IMR-90 (cell line): Measurements from ENCODE around the gene INPP5E. TPM values are rescaled to one million over a fixed set of nuclear protein-coding genes. Genes with fewer than 3 reads are reported as not detected.

Experiments used
- ATAC-seq: fragments of 200-7000 bp; cut with Tn5 transposase; 2 replicates; pipeline ENCODE4 v1.9.1; 2020; ENCODE audit warnings: low read depth, mild to moderate bottlenecking, moderate library complexity
- BruUV-seq: library from RNA; stranded (reverse); fragments of 400-500 nt; replicated peaks from 2 replicates; lab custom pipeline; 2021; lab: Mats Ljungman, UMichigan
- CTCF ChIA-PET: fragments of 300-600 bp; formaldehyde crosslinking; extraction: SDS; loops from one replicate; lab custom pipeline; 2021; ENCODE audit warnings: antibody characterized with exemption; lab: Yijun Ruan, JAX
- POLR2A ChIA-PET: fragments of 300-600 bp; sonication (Branson Sonifier 250); formaldehyde crosslinking; loops from one replicate; lab custom pipeline; 2022; ENCODE audit warnings: antibody characterized with exemption; ENCODE audit not compliant: unreplicated experiment; lab: Charles Lee
- DNase-seq: peaks from one replicate; pipeline ENCODE4 v3.0.0; 2013
- H2AFZ ChIP-seq: replicated peaks from 2 replicates; pipeline ENCODE3; 2013; ENCODE audit warnings: low read length, mild to moderate bottlenecking; ENCODE audit not compliant: poor library complexity
- H2AK5ac ChIP-seq: 2 replicates; pipeline ENCODE4 v1.6.1; 2013; ENCODE audit warnings: low read depth, low read length, inconsistent platforms
- H2AK9ac ChIP-seq: replicated peaks from 2 replicates; pipeline ENCODE3; 2013; ENCODE audit warnings: mild to moderate bottlenecking, low read depth, low read length, moderate library complexity; ENCODE audit not compliant: poor library complexity
- H2BK120ac ChIP-seq: 2 replicates; pipeline ENCODE4 v1.6.1; 2013; ENCODE audit warnings: low read depth, low read length, inconsistent platforms
- H2BK15ac ChIP-seq: 3 replicates; pipeline ENCODE4 v1.6.1; 2013; ENCODE audit warnings: low read depth, low read length, inconsistent platforms
- H2BK20ac ChIP-seq: 2 replicates; pipeline ENCODE4 v1.6.1; 2013; ENCODE audit warnings: low read depth, mild to moderate bottlenecking, inconsistent platforms, low read length, moderate library complexity
- H2BK5ac ChIP-seq: 2 replicates; pipeline ENCODE4 v1.6.1; 2013; ENCODE audit warnings: mild to moderate bottlenecking, low read depth, low read length, inconsistent platforms; ENCODE audit not compliant: poor library complexity, severe bottlenecking
- H3K14ac ChIP-seq: replicated peaks from 2 replicates; pipeline ENCODE4 v1.6.1; 2013; ENCODE audit warnings: low read depth, low read length, inconsistent platforms
- H3K18ac ChIP-seq: 2 replicates; pipeline ENCODE4 v1.6.1; 2013; ENCODE audit warnings: low read depth, low read length, control low read depth
- H3K23ac ChIP-seq: 2 replicates; pipeline ENCODE4 v1.6.1; 2013; ENCODE audit warnings: low read depth, low read length, inconsistent platforms
- H3K27ac ChIP-seq: 2 replicates; pipeline ENCODE4 v1.5.1; 2013; ENCODE audit warnings: mild to moderate bottlenecking, control low read depth, low read length; ENCODE audit not compliant: insufficient read depth
- H3K27me3 ChIP-seq: 2 replicates; pipeline ENCODE4 v1.6.1; 2013; ENCODE audit warnings: low read length; ENCODE audit not compliant: control insufficient read depth, insufficient read depth
- H3K36me3 ChIP-seq: 2 replicates; pipeline ENCODE4 v1.6.1; 2013; ENCODE audit warnings: low read length, mixed read lengths; ENCODE audit not compliant: control insufficient read depth, insufficient read depth
- H3K4ac ChIP-seq: 2 replicates; pipeline ENCODE4 v1.6.1; 2013; ENCODE audit warnings: low read depth, low read length, inconsistent platforms
- H3K4me1 ChIP-seq: 2 replicates; pipeline ENCODE4 v1.6.1; 2013; ENCODE audit warnings: low read length, mixed read lengths; ENCODE audit not compliant: control insufficient read depth, insufficient read depth
- H3K4me2 ChIP-seq: 2 replicates; pipeline ENCODE4 v1.6.1; 2013; ENCODE audit warnings: low read depth, mild to moderate bottlenecking, control low read depth, low read length, moderate library complexity
- H3K4me3 ChIP-seq: 2 replicates; pipeline ENCODE4 v1.5.1; 2013; ENCODE audit warnings: low read depth, mild to moderate bottlenecking, control low read depth, low read length, moderate library complexity; ENCODE audit not compliant: insufficient read depth
- H3K56ac ChIP-seq: 2 replicates; pipeline ENCODE4 v1.6.1; 2013; ENCODE audit warnings: low read length, inconsistent platforms; ENCODE audit not compliant: insufficient read depth; ENCODE audit errors: extremely low read depth
- H3K79me1 ChIP-seq, 2 experiments: 2 replicates each; pipeline ENCODE4 v1.6.1; 2013; ENCODE audit warnings: low read length in 2 of 2, inconsistent platforms in 1 of 2, low read depth in 1 of 2
- H3K9ac ChIP-seq: 2 replicates; pipeline ENCODE4 v1.6.1; 2013; ENCODE audit warnings: low read depth, low read length, control low read depth
- H3K9me1 ChIP-seq: 2 replicates; pipeline ENCODE4 v1.6.1; 2013; ENCODE audit warnings: low read length, inconsistent platforms; ENCODE audit not compliant: insufficient read depth
- H3K9me3 ChIP-seq: 2 replicates; pipeline ENCODE4 v1.6.1; 2013; ENCODE audit warnings: low read length; ENCODE audit not compliant: control insufficient read depth, insufficient read depth
- H4K20me1 ChIP-seq: 2 replicates; pipeline ENCODE4 v1.6.1; 2013; ENCODE audit warnings: low read length, inconsistent platforms; ENCODE audit not compliant: insufficient read depth
- H4K5ac ChIP-seq: 2 replicates; pipeline ENCODE4 v1.6.1; 2013; ENCODE audit warnings: mild to moderate bottlenecking, low read depth, low read length, control low read depth
- H4K8ac ChIP-seq, 2 experiments: 2 replicates each; pipeline ENCODE4 v1.6.1; 2013; ENCODE audit warnings: low read depth in 2 of 2, low read length in 2 of 2, control low read depth in 1 of 2, inconsistent platforms in 1 of 2
- H4K91ac ChIP-seq: 2 replicates; pipeline ENCODE4 v1.6.1; 2013; ENCODE audit warnings: low read depth, low read length, inconsistent platforms; ENCODE audit not compliant: insufficient read depth
- BHLHE40 ChIP-seq: fragments of 150-350 bp; IDR thresholded peaks from 2 replicates; pipeline ENCODE4 v1.6.1; 2016; ENCODE audit warnings: mild to moderate bottlenecking, low read depth, low read length
- CHD1 ChIP-seq: IDR thresholded peaks from 2 replicates; pipeline ENCODE4 v1.6.1; 2012; ENCODE audit warnings: low read depth, low read length, improper control_type of control experiment
- CTCF ChIP-seq: conservative IDR thresholded peaks from 2 replicates; pipeline ENCODE4 v1.5.1; 2012; ENCODE audit warnings: mild to moderate bottlenecking, low read depth, low read length, improper control_type of control experiment
- FOS ChIP-seq: fragments of 150-350 bp; IDR thresholded peaks from 2 replicates; pipeline ENCODE4 v1.6.1; 2016; ENCODE audit warnings: low read depth, low read length
- MAFK ChIP-seq: IDR thresholded peaks from 2 replicates; pipeline ENCODE4 v1.6.1; 2012; ENCODE audit warnings: low read depth, low read length, improper control_type of control experiment
- MAZ ChIP-seq: IDR thresholded peaks from 2 replicates; pipeline ENCODE4 v1.6.1; 2012; ENCODE audit warnings: low read depth, mild to moderate bottlenecking, low read length, improper control_type of control experiment, moderate library complexity, borderline replicate concordance
- MXI1 ChIP-seq: IDR thresholded peaks from 2 replicates; pipeline ENCODE4 v1.6.1; 2012; ENCODE audit warnings: low read depth, mild to moderate bottlenecking, low read length, moderate library complexity, borderline replicate concordance
- NFE2L2 ChIP-seq: fragments of 150-350 bp; IDR thresholded peaks from 2 replicates; pipeline ENCODE4 v1.6.1; 2016; ENCODE audit warnings: low read depth, mild to moderate bottlenecking, low read length
- POLR2A ChIP-seq: IDR thresholded peaks from 2 replicates; pipeline ENCODE4 v1.6.1; 2012; ENCODE audit warnings: mild to moderate bottlenecking, low read depth, low read length
- RAD21 ChIP-seq: IDR thresholded peaks from 2 replicates; pipeline ENCODE4 v1.6.1; 2012; ENCODE audit warnings: low read length, improper control_type of control experiment
- RCOR1 ChIP-seq: IDR thresholded peaks from 2 replicates; pipeline ENCODE4 v1.6.1; 2012; ENCODE audit warnings: mild to moderate bottlenecking, low read length, improper control_type of control experiment; ENCODE audit not compliant: insufficient replicate concordance
- RFX5 ChIP-seq: IDR thresholded peaks from 2 replicates; pipeline ENCODE4 v1.8.0; 2012; ENCODE audit warnings: low read depth, mild to moderate bottlenecking, low read length, moderate library complexity
- SMC3 ChIP-seq: fragments of 150-350 bp; IDR thresholded peaks from 2 replicates; pipeline ENCODE4 v1.6.1; 2016; ENCODE audit warnings: low read depth, mild to moderate bottlenecking, antibody characterized with exemption, low read length, moderate library complexity
- WGBS, 2 experiments: methylation state at CpG; one replicate each; pipeline versions ENCODE4 v1.1.5 to v1.1.7; 2013; ENCODE audit warnings: missing lambda C conversion rate in 2 of 2; ENCODE audit not compliant: insufficient read length in 1 of 2; ENCODE audit errors: extremely low coverage in 2 of 2; 5-methylcytosine and 5-hydroxymethylcytosine counted together
- dilution Hi-C: fragments of 300-500 bp; cut with HindIII; formaldehyde crosslinking; loops from one replicate; pipeline ENCODE4 v1.14.3; 2018; ENCODE audit warnings: low sequenced_read_pairs; ENCODE audit not compliant: unreplicated experiment
- in situ Hi-C: fragments of 300-500 bp; cut with MboI; formaldehyde crosslinking; loops from 3 replicates; pipeline ENCODE4 v1.14.3; 2019; ENCODE audit warnings: low sequenced_read_pairs, inconsistent platforms, mixed read lengths
- intact Hi-C: fragments of 100-400 bp; cut with micrococcal nuclease; formaldehyde crosslinking; loops from 2 replicates; pipeline ENCODE4 v1.10.0; 2022
- polyA plus RNA-seq, 3 experiments: library from polyadenylated mRNA; depleted of rRNA; stranded (reverse); fragments of >200 nt; gene quantifications; 2 replicates each; pipeline ENCODE4 v1.2.3, GENCODE V29; 2012; ENCODE audit warnings: low replicate concordance in 1 of 3
- total RNA-seq: library from RNA; depleted of rRNA; stranded (reverse); fragments of >200 nt; gene quantifications from 2 replicates; pipeline ENCODE4 v1.2.3, GENCODE V29; 2012
- TF ChIP-seq, protein P1 (sequence below): fragments of 150-350 bp; IDR thresholded peaks from 2 replicates; pipeline ENCODE4 v1.6.1; 2016; ENCODE audit warnings: low read depth, mild to moderate bottlenecking, low read length, moderate library complexity, borderline replicate concordance
- TF ChIP-seq, protein P2 (sequence below): fragments of 150-350 bp; IDR thresholded peaks from 2 replicates; pipeline ENCODE4 v1.6.1; 2017; ENCODE audit warnings: mild to moderate bottlenecking, antibody characterized with exemption, low read length, low read depth

Gene INPP5E
- total and polyA plus RNA-seq, 2 of the 4 experiments (the other 2 are of a cell fraction) = 1.6 to 9.4 TPM

- no peak overlapping the region for H3K4me3 ChIP-seq
- DNase-seq (no peak), ATAC-seq (no peak)
- H4K91ac ChIP-seq = 0 out of 2 replicates have a peak overlapping the region, but pooled peaks have one; percentile 38
- H2AK9ac ChIP-seq = peak overlapping the region; percentile 93
- BruUV-seq = no TSS peak
- peak overlapping the region; percentile 100; the same call in 1 of the 2 replicates for H3K4me2 ChIP-seq
- ChIA-PET POLR2A (no interaction called here), CTCF (no interaction called here)
- TF ChIP-seq MXI1 (no peak), RAD21 (no peak), SMC3 (no peak), CHD1 (no peak), CTCF (no peak), RCOR1 (no peak), MAZ (no peak), RFX5 (no peak), BHLHE40 (no peak), FOS (no peak), MAFK (no peak), POLR2A (no peak), NFE2L2 (no peak)
- TF ChIP-seq, protein P1, sequence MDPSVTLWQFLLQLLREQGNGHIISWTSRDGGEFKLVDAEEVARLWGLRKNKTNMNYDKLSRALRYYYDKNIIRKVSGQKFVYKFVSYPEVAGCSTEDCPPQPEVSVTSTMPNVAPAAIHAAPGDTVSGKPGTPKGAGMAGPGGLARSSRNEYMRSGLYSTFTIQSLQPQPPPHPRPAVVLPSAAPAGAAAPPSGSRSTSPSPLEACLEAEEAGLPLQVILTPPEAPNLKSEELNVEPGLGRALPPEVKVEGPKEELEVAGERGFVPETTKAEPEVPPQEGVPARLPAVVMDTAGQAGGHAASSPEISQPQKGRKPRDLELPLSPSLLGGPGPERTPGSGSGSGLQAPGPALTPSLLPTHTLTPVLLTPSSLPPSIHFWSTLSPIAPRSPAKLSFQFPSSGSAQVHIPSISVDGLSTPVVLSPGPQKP = no peak
- TF ChIP-seq, protein P2, sequence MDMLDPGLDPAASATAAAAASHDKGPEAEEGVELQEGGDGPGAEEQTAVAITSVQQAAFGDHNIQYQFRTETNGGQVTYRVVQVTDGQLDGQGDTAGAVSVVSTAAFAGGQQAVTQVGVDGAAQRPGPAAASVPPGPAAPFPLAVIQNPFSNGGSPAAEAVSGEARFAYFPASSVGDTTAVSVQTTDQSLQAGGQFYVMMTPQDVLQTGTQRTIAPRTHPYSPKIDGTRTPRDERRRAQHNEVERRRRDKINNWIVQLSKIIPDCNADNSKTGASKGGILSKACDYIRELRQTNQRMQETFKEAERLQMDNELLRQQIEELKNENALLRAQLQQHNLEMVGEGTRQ = no peak
- H4K8ac ChIP-seq = no peak overlapping the region
- H2BK120ac ChIP-seq = no peak overlapping the region
- 96% methylated on average over 10 of the region's 12 CpGs; no CpG with 5 or more reads in 1 of the 2 experiments for WGBS, 2 experiments
- no peak overlapping the region; the same call in 1 of the 2 replicates for H2AK5ac ChIP-seq
- H2BK15ac ChIP-seq = no peak overlapping the region
- no peak overlapping the region for H3K18ac ChIP-seq
- no peak overlapping the region for H3K9ac ChIP-seq
- no peak overlapping the region for H2AFZ ChIP-seq
- H4K20me1 ChIP-seq = peaks cover 16% of the 10 kb centered on the region
- dilution Hi-C loops (no loop called here), in situ Hi-C loops (no loop called here), intact Hi-C loops (no loop called here)
- H2BK20ac ChIP-seq = no peak overlapping the region
- no peak overlapping the region for H2BK5ac ChIP-seq
- peaks cover 9% of the 10 kb centered on the region for H3K4me1 ChIP-seq
- peaks cover 20 to 35% of the 10 kb centered on the region in 2 experiments for H3K79me1 ChIP-seq
- H3K9me1 ChIP-seq = no peaks in the 10 kb centered on the region
- no peaks in the 10 kb centered on the region for H3K27me3 ChIP-seq
- H3K36me3 ChIP-seq = peaks cover 47% of the 10 kb centered on the region
- H3K27ac ChIP-seq = peak overlapping the region; percentile 59; the same call in 1 of the 2 replicates
- no peak overlapping the region for H4K5ac ChIP-seq
- no peak overlapping the region for H3K56ac ChIP-seq
- H3K14ac ChIP-seq = no peak overlapping the region
- H3K9me3 ChIP-seq = no peaks in the 10 kb centered on the region
- H3K23ac ChIP-seq = peak overlapping the region; percentile 78
- H3K4ac ChIP-seq = no peak overlapping the region
These were observed 41.4 kb downstream of the INPP5E start for GRCh38 chr9:136398286-136398685.
